HEK293 (cell line): Measurements from ENCODE around the gene KIF2C.

Source experiments
- BCL11B ChIP-seq: fragments of 450-650 bp; formaldehyde crosslinking; IDR thresholded peaks from 2 replicates; pipeline ENCODE4 v1.5.1; 2016; ENCODE audit warnings: low read depth, missing biosample characterization, missing genetic modification characterization
- GFI1B ChIP-seq: fragments of 450-650 bp; formaldehyde crosslinking; IDR thresholded peaks from 2 replicates; pipeline ENCODE4 v1.5.1; 2016; ENCODE audit warnings: missing biosample characterization, missing genetic modification characterization
- GLIS1 ChIP-seq: fragments of 450-650 bp; formaldehyde crosslinking; IDR thresholded peaks from 2 replicates; pipeline ENCODE4 v1.5.1; 2016; ENCODE audit warnings: missing biosample characterization, missing genetic modification characterization
- MZF1 ChIP-seq: fragments of 450-650 bp; formaldehyde crosslinking; IDR thresholded peaks from 2 replicates; pipeline ENCODE4 v1.5.1; 2017; ENCODE audit warnings: missing biosample characterization, missing genetic modification characterization, borderline replicate concordance
- PBX3 ChIP-seq: sonication (generic); formaldehyde crosslinking; IDR thresholded peaks from 2 replicates; pipeline ENCODE4 v1.8.1; 2022; ENCODE audit warnings: mild to moderate bottlenecking, moderate library complexity, missing genetic modification reagents
- PRDM1 ChIP-seq: fragments of 450-650 bp; formaldehyde crosslinking; IDR thresholded peaks from 2 replicates; pipeline ENCODE4; 2016; ENCODE audit warnings: missing biosample characterization, missing genetic modification characterization
- PRDM2 ChIP-seq: fragments of 450-650 bp; formaldehyde crosslinking; IDR thresholded peaks from 2 replicates; pipeline ENCODE4 v1.5.1; 2016; ENCODE audit warnings: missing biosample characterization, missing genetic modification characterization, borderline replicate concordance
- REST ChIP-seq: fragments of 450-650 bp; formaldehyde crosslinking; IDR thresholded peaks from 2 replicates; pipeline ENCODE4 v1.5.1; 2016; ENCODE audit warnings: missing biosample characterization, missing genetic modification characterization
- TSHZ1 ChIP-seq: fragments of 450-650 bp; formaldehyde crosslinking; IDR thresholded peaks from 2 replicates; pipeline ENCODE4 v1.5.1; 2016; ENCODE audit warnings: missing biosample characterization, missing genetic modification characterization, borderline replicate concordance
- YY1 ChIP-seq: fragments of 450-650 bp; formaldehyde crosslinking; IDR thresholded peaks from 2 replicates; pipeline ENCODE4 v1.5.1; 2018; ENCODE audit warnings: missing biosample characterization, missing genetic modification characterization
- ZBTB8A ChIP-seq: fragments of 450-650 bp; formaldehyde crosslinking; IDR thresholded peaks from 2 replicates; pipeline ENCODE4 v1.5.1; 2016; ENCODE audit warnings: missing biosample characterization, missing genetic modification characterization
- ZFP37 ChIP-seq: fragments of 450-650 bp; formaldehyde crosslinking; IDR thresholded peaks from 2 replicates; pipeline ENCODE4 v1.5.1; 2016; ENCODE audit warnings: missing biosample characterization, missing genetic modification characterization
- ZNF133 ChIP-seq: fragments of 450-650 bp; formaldehyde crosslinking; IDR thresholded peaks from 2 replicates; pipeline ENCODE4 v1.5.1; 2016; ENCODE audit warnings: missing biosample characterization, missing genetic modification characterization
- ZNF157 ChIP-seq: fragments of 450-650 bp; formaldehyde crosslinking; IDR thresholded peaks from 2 replicates; pipeline ENCODE4 v1.5.1; 2016; ENCODE audit warnings: missing biosample characterization, missing genetic modification characterization
- ZNF341 ChIP-seq: fragments of 450-650 bp; formaldehyde crosslinking; IDR thresholded peaks from 2 replicates; pipeline ENCODE4; 2016; ENCODE audit warnings: low read depth, missing biosample characterization, missing genetic modification characterization
- ZNF423 ChIP-seq: fragments of 450-650 bp; formaldehyde crosslinking; IDR thresholded peaks from 2 replicates; pipeline ENCODE4 v1.5.1; 2016; ENCODE audit warnings: missing biosample characterization, missing genetic modification characterization
- ZNF510 ChIP-seq: fragments of 450-650 bp; formaldehyde crosslinking; IDR thresholded peaks from 2 replicates; pipeline ENCODE4 v1.5.1; 2018; ENCODE audit warnings: mild to moderate bottlenecking, missing genetic modification characterization, missing biosample characterization; ENCODE audit not compliant: insufficient replicate concordance
- ZNF514 ChIP-seq: fragments of 450-650 bp; formaldehyde crosslinking; IDR thresholded peaks from 2 replicates; pipeline ENCODE4 v1.5.1; 2016; ENCODE audit warnings: missing biosample characterization, missing genetic modification characterization
- ZNF544 ChIP-seq: fragments of 450-650 bp; formaldehyde crosslinking; IDR thresholded peaks from 2 replicates; pipeline ENCODE4 v1.5.0; 2017; ENCODE audit warnings: missing biosample characterization, missing genetic modification characterization
- ZNF571 ChIP-seq: fragments of 450-650 bp; formaldehyde crosslinking; IDR thresholded peaks from 2 replicates; pipeline ENCODE4 v1.5.0; 2017; ENCODE audit warnings: missing biosample characterization, missing genetic modification characterization
- ZNF670 ChIP-seq: fragments of 450-650 bp; formaldehyde crosslinking; IDR thresholded peaks from 2 replicates; pipeline ENCODE4 v1.5.1; 2016; ENCODE audit warnings: missing biosample characterization, missing genetic modification characterization, low read depth
- ZNF692 ChIP-seq: fragments of 450-650 bp; formaldehyde crosslinking; IDR thresholded peaks from 2 replicates; pipeline ENCODE4 v1.5.1; 2016; ENCODE audit warnings: missing biosample characterization, missing genetic modification characterization
- ZNF768 ChIP-seq: fragments of 450-650 bp; formaldehyde crosslinking; IDR thresholded peaks from 2 replicates; pipeline ENCODE4 v1.5.1; 2018; ENCODE audit warnings: missing biosample characterization, mild to moderate bottlenecking, missing genetic modification characterization
- ZNF830 ChIP-seq: fragments of 450-650 bp; IDR thresholded peaks from 2 replicates; pipeline ENCODE4 v1.5.0; 2018; ENCODE audit warnings: missing biosample characterization, missing genetic modification characterization, low read depth, mild to moderate bottlenecking, moderate library complexity

Gene KIF2C

GRCh38 chr1:44730741-44731512, 8.7 kb upstream of the KIF2C start, which contains the start of gene RNU5D-1 (continued):
- TF ChIP-seq PRDM2 (no peak), ZNF341 (tag by site-specific recombination) (peak; percentile 66), ZNF670 (no peak), PRDM1 (tag by site-specific recombination) (peak; percentile 94), REST (no peak), GLIS1 (peak; percentile 62), TSHZ1 (tag by site-specific recombination) (0 out of 2 replicates have a peak, but pooled peaks have one; percentile 7), ZFP37 (tag by site-specific recombination) (peak; percentile 81), GFI1B (tag by site-specific recombination) (peak; percentile 71), ZBTB8A (tag by site-specific recombination) (peak; percentile 72), ZNF830 (tag by site-specific recombination) (no peak), ZNF514 (no peak), ZNF768 (tag by site-specific recombination) (no peak), ZNF157 (tag by site-specific recombination) (no peak), ZNF133 (tag by site-specific recombination) (no peak), YY1 (tag by site-specific recombination) (peak; percentile 23; the same call in 1 of the 2 replicates), BCL11B (tag by site-specific recombination) (no peak), ZNF571 (tag by site-specific recombination) (no peak), ZNF544 (tag by site-specific recombination) (no peak), MZF1 (tag by site-specific recombination) (peak; percentile 97), PBX3 (CRISPR knock-in tag) (no peak), ZNF510 (no peak), ZNF692 (tag by site-specific recombination) (peak; percentile 97), ZNF423 (tag by site-specific recombination) (no peak)
